HEK293 (cell line): ENCODE data around the gene CFAP299.

ENCODE experiments used
- CTCF ChIA-PET: fragments of 350-600 bp; formaldehyde crosslinking; extraction: SDS; loops from one replicate; lab custom pipeline; 2021; ENCODE audit warnings: antibody characterized with exemption; lab: Yijun Ruan, JAX
- POLR2A ChIA-PET: fragments of 300-600 bp; formaldehyde crosslinking; extraction: SDS; loops from one replicate; lab custom pipeline; 2020; ENCODE audit warnings: antibody characterized with exemption, inconsistent platforms; lab: Yijun Ruan, JAX
- H3K27ac ChIP-seq: fragments of 200-500 bp; sonication (Bioruptor generic); 2 replicates; pipeline ENCODE4 v1.5.1; 2014; ENCODE audit warnings: low read depth, low read length, control low read depth, inconsistent platforms; ENCODE audit errors: extremely low read depth
- H3K36me3 ChIP-seq, 2 experiments: fragments of 200-500 bp in 1 of 2; sonication (Bioruptor generic) in 1 of 2; 1 replicate in 1 of 2; 2 replicates in 1 of 2; pipeline ENCODE4 v1.5.1; 2014 to 2017; ENCODE audit warnings: inconsistent platforms in 2 of 2, low read length in 2 of 2; ENCODE audit not compliant: control insufficient read depth in 2 of 2, insufficient read depth in 1 of 2
- H3K4me1 ChIP-seq: fragments of 200-500 bp; sonication (Bioruptor generic); 2 replicates; pipeline ENCODE4 v1.5.1; 2014; ENCODE audit warnings: mild to moderate bottlenecking, low read length, inconsistent platforms; ENCODE audit not compliant: control insufficient read depth, insufficient read depth
- H3K4me3 ChIP-seq: 2 replicates; pipeline ENCODE4 v1.5.1; 2011; ENCODE audit warnings: low read depth, mild to moderate bottlenecking, control low read depth, low read length, moderate library complexity
- H3K9me3 ChIP-seq: fragments of 200-500 bp; sonication (Bioruptor generic); 2 replicates; pipeline ENCODE4 v1.5.1; 2014; ENCODE audit warnings: low read depth, low read length, inconsistent platforms; ENCODE audit not compliant: control insufficient read depth, insufficient read depth
- GFI1B ChIP-seq: fragments of 450-650 bp; formaldehyde crosslinking; IDR thresholded peaks from 2 replicates; pipeline ENCODE4 v1.5.1; 2016; ENCODE audit warnings: missing biosample characterization, missing genetic modification characterization
- GLI2 ChIP-seq: fragments of 450-650 bp; formaldehyde crosslinking; IDR thresholded peaks from 2 replicates; pipeline ENCODE4; 2017; ENCODE audit warnings: missing biosample characterization, missing genetic modification characterization, low read depth, borderline replicate concordance
- GLIS2 ChIP-seq: fragments of 450-650 bp; formaldehyde crosslinking; IDR thresholded peaks from 2 replicates; pipeline ENCODE4 v1.5.1; 2016; ENCODE audit warnings: missing biosample characterization, missing genetic modification characterization
- HOXD13 ChIP-seq: sonication (generic); formaldehyde crosslinking; IDR thresholded peaks from 2 replicates; pipeline ENCODE4 v1.8.0; 2022; ENCODE audit warnings: missing genetic modification reagents, borderline replicate concordance
- MZF1 ChIP-seq: fragments of 450-650 bp; formaldehyde crosslinking; IDR thresholded peaks from 2 replicates; pipeline ENCODE4 v1.5.1; 2017; ENCODE audit warnings: missing biosample characterization, missing genetic modification characterization, borderline replicate concordance
- PRDM6 ChIP-seq: fragments of 450-650 bp; formaldehyde crosslinking; IDR thresholded peaks from 2 replicates; pipeline ENCODE4 v1.5.1; 2017; ENCODE audit warnings: missing biosample characterization, missing genetic modification characterization
- SCRT2 ChIP-seq: fragments of 450-650 bp; formaldehyde crosslinking; IDR thresholded peaks from 2 replicates; pipeline ENCODE4 v1.5.1; 2016; ENCODE audit warnings: missing biosample characterization, missing genetic modification characterization
- SP3 ChIP-seq: fragments of 450-650 bp; formaldehyde crosslinking; IDR thresholded peaks from 2 replicates; pipeline ENCODE4 v1.5.1; 2016; ENCODE audit warnings: missing biosample characterization, missing genetic modification characterization
- TSHZ1 ChIP-seq: fragments of 450-650 bp; formaldehyde crosslinking; IDR thresholded peaks from 2 replicates; pipeline ENCODE4 v1.5.1; 2016; ENCODE audit warnings: missing biosample characterization, missing genetic modification characterization, borderline replicate concordance
- YY2 ChIP-seq: fragments of 450-650 bp; formaldehyde crosslinking; IDR thresholded peaks from 2 replicates; pipeline ENCODE4 v1.5.1; 2016; ENCODE audit warnings: missing biosample characterization, missing genetic modification characterization
- ZBTB21 ChIP-seq: fragments of 450-650 bp; formaldehyde crosslinking; IDR thresholded peaks from 2 replicates; pipeline ENCODE4 v1.5.1; 2017; ENCODE audit warnings: missing biosample characterization, missing genetic modification characterization
- ZEB2 ChIP-seq: fragments of 450-650 bp; formaldehyde crosslinking; IDR thresholded peaks from 2 replicates; pipeline ENCODE4 v1.5.1; 2016; ENCODE audit warnings: missing biosample characterization, missing genetic modification characterization
- ZFP3 ChIP-seq: fragments of 450-650 bp; formaldehyde crosslinking; IDR thresholded peaks from 2 replicates; pipeline ENCODE4 v1.5.1; 2016; ENCODE audit warnings: low read depth, missing biosample characterization, missing genetic modification characterization
- ZNF16 ChIP-seq: fragments of 450-650 bp; formaldehyde crosslinking; IDR thresholded peaks from 2 replicates; pipeline ENCODE4 v1.5.1; 2016; ENCODE audit warnings: low read depth, missing biosample characterization, missing genetic modification characterization
- ZNF2 ChIP-seq: fragments of 450-650 bp; formaldehyde crosslinking; IDR thresholded peaks from 2 replicates; pipeline ENCODE4 v1.5.1; 2016; ENCODE audit warnings: missing biosample characterization, missing genetic modification characterization
- ZNF26 ChIP-seq: fragments of 450-650 bp; formaldehyde crosslinking; IDR thresholded peaks from 2 replicates; pipeline ENCODE4 v1.5.1; 2016; ENCODE audit warnings: missing biosample characterization, missing genetic modification characterization
- ZNF366 ChIP-seq: fragments of 450-650 bp; formaldehyde crosslinking; conservative IDR thresholded peaks from 2 replicates; pipeline ENCODE4 v1.5.1; 2016; ENCODE audit warnings: missing biosample characterization, missing genetic modification characterization
- ZNF391 ChIP-seq: fragments of 450-650 bp; formaldehyde crosslinking; IDR thresholded peaks from 2 replicates; pipeline ENCODE4 v1.5.1; 2016; ENCODE audit warnings: low read depth, missing biosample characterization, missing genetic modification characterization, borderline replicate concordance
- ZNF488 ChIP-seq: fragments of 450-650 bp; formaldehyde crosslinking; IDR thresholded peaks from 2 replicates; pipeline ENCODE4 v1.5.1; 2016; ENCODE audit warnings: missing biosample characterization, missing genetic modification characterization
- ZNF514 ChIP-seq: fragments of 450-650 bp; formaldehyde crosslinking; IDR thresholded peaks from 2 replicates; pipeline ENCODE4 v1.5.1; 2016; ENCODE audit warnings: missing biosample characterization, missing genetic modification characterization
- ZNF645 ChIP-seq: fragments of 450-650 bp; formaldehyde crosslinking; IDR thresholded peaks from 2 replicates; pipeline ENCODE4; 2016; ENCODE audit warnings: missing biosample characterization, missing genetic modification characterization
- ZNF701 ChIP-seq: fragments of 450-650 bp; formaldehyde crosslinking; IDR thresholded peaks from 2 replicates; pipeline ENCODE4 v1.5.1; 2016; ENCODE audit warnings: missing biosample characterization, missing genetic modification characterization

CFAP299 gene

DNA sequence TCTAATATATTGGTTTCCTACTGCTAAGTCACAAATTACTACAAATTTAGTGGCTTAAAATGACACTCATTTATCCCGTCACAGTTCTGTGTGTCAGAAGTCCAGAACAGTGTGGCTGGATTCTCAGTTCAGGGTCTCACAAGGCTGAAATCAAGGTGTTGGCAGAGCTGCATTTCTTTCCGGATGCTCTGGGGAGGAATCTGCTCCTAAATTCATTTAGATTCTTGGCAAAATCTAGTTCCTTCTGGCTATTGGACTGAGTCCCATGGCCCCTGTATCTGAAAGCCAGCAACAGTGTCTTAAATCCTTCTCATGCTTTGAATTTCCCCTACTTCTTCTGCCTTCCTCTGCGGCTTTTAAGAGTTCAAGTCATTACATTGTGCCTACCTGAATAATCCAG, 591.9 kb downstream of the CFAP299 start:
- ChIA-PET POLR2A (no interaction called here), CTCF (no interaction called here)
- H3K9me3 ChIP-seq = no peaks in the 10 kb centered on the region
- no peak overlapping the region for H3K4me3 ChIP-seq
- H3K27ac ChIP-seq = no peak overlapping the region
- TF ChIP-seq ZNF366 (tag by site-specific recombination) = no peak
- TF ChIP-seq TSHZ1 (tag by site-specific recombination) = no peak
- TF ChIP-seq ZNF391 = no peak
- TF ChIP-seq HOXD13 (CRISPR knock-in tag) = no peak
- TF ChIP-seq YY2 (tag by site-specific recombination) = no peak
- TF ChIP-seq GLI2 (tag by site-specific recombination) = no peak
- no peak for TF ChIP-seq PRDM6 (tag by site-specific recombination)
- TF ChIP-seq ZNF2 = no peak
- TF ChIP-seq MZF1 (tag by site-specific recombination) = no peak
- TF ChIP-seq GLIS2 (tag by site-specific recombination) = no peak
- TF ChIP-seq, all 188 proteins: peak for 0
- Histone ChIP-seq H3K36me3 (no peaks in the 10 kb centered on the region), H3K4me1 (no peaks in the 10 kb centered on the region)

DNA sequence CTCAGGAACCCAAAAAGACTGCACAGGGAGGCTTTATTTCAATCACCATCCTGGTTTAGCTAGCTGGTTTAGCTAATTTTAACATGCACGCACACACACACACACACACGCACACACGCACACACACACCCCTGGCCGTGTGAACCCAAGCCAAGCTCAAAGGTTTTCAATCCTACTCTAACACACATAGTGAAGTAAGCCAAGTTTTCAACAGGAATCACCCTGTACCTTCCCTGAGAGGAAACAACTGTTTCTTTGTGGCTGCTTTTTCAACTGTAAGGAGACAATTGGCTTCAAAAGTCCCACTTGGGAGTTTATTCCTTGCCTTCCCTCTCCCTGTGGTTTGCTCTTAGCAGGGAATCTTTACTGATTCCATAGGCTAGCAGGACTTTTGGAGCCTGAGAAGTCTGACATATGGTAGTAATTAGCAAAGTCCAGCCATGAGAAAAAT, 596.1 kb downstream of the CFAP299 start:
- no peak overlapping the region for H3K4me3 ChIP-seq
- H3K27ac ChIP-seq = no peak overlapping the region
- no peaks in the 10 kb centered on the region for H3K9me3 ChIP-seq
- ChIA-PET POLR2A (no interaction called here), CTCF (no interaction called here)
- TF ChIP-seq ZNF16 (no peak), ZNF488 (tag by site-specific recombination) (no peak), SP3 (tag by site-specific recombination) (no peak), GFI1B (tag by site-specific recombination) (no peak), ZNF26 (no peak), SCRT2 (tag by site-specific recombination) (no peak), ZFP3 (tag by site-specific recombination) (no peak), ZNF514 (tag by site-specific recombination) (no peak), ZBTB21 (no peak), ZNF645 (tag by site-specific recombination) (no peak), ZNF701 (tag by site-specific recombination) (no peak), ZEB2 (no peak)
- H3K4me1 ChIP-seq = no peaks in the 10 kb centered on the region
- no peaks in the 10 kb centered on the region for H3K36me3 ChIP-seq
